ENCODE data around the gene MARK2. TPM values are rescaled to one million over a fixed set of nuclear protein-coding genes. Genes with fewer than 3 reads are reported as not detected.

The MARK2 gene
- total RNA-seq, 2 donors from 2014 or later: 32.2 to 33.9 TPM

- DNase-seq (peak in 1 of 4 donors; percentile 50), ATAC-seq (no peak)
- Histone ChIP-seq H3K9me3 (no peaks in the 10 kb centered on the region), H3K4me3 (no peak overlapping the region), H3K36me3 (replicated peaks in 1 of 2; ENCODE audit: insufficient read depth in 1 of 2, low read depth in 2 of 2) (peaks cover 22 to 47% of the 10 kb centered on the region in 2 donors), H3K4me1 (no peaks in the 10 kb centered on the region), H3K27ac (no peak overlapping the region), H3K27me3 (no peaks in the 10 kb centered on the region)
- WGBS, 2 donors: 82 to 94% methylated on average over 6 to 7 of the region's 7 CpGs
- TF ChIP-seq CTCF (IDR thresholded peaks at IDR 0.05) (peak in 5 of 7 experiments; percentile 5 to 25 (median 6)), POLR2A (IDR thresholded peaks at IDR 0.05) (no peak)
- intact Hi-C loops (cut with DNase I): no loop called here
Observed at GRCh38 chr11:63906585-63906984, 67.7 kb downstream of the MARK2 start.

- DNase-seq (no peak), ATAC-seq (no peak)
- TF ChIP-seq CTCF (IDR thresholded peaks at IDR 0.05) (no peak), POLR2A (IDR thresholded peaks at IDR 0.05) (no peak)
- Histone ChIP-seq H3K9me3 (no peaks in the 10 kb centered on the region), H3K27ac (no peak overlapping the region), H3K4me1 (no peaks in the 10 kb centered on the region), H3K27me3 (no peaks in the 10 kb centered on the region), H3K36me3 (replicated peaks in 1 of 2; ENCODE audit: insufficient read depth in 1 of 2, low read depth in 2 of 2) (peaks cover 20 to 46% of the 10 kb centered on the region in 2 donors), H3K4me3 (no peak overlapping the region)
- intact Hi-C loops (cut with DNase I): no loop called here
- WGBS, 2 donors: 83 to 84% methylated on average over 5 to 6 of the region's 6 CpGs
Observed at GRCh38 chr11:63907063-63907462, 68.2 kb downstream of the MARK2 start.

GRCh38 chr11:63907808-63908530 is 69.1 kb downstream of the MARK2 start:
- no peaks in the 10 kb centered on the region for H3K4me1 ChIP-seq
- intact Hi-C loops (cut with DNase I): no loop called here
- H3K9me3 ChIP-seq: no peaks in the 10 kb centered on the region
- no peak overlapping the region for H3K27ac ChIP-seq
- DNase-seq (no peak), ATAC-seq (no peak)
- 88 to 95% methylated on average over 13 to 21 of the region's 21 CpGs for WGBS, 2 donors
- TF ChIP-seq POLR2A (IDR thresholded peaks at IDR 0.05) (no peak), CTCF (IDR thresholded peaks at IDR 0.05) (no peak)
- peaks cover 11 to 37% of the 10 kb centered on the region in 2 donors for H3K36me3 ChIP-seq (replicated peaks in 1 of 2; ENCODE audit: insufficient read depth in 1 of 2, low read depth in 2 of 2)
- no peaks in the 10 kb centered on the region for H3K27me3 ChIP-seq
- no peak overlapping the region for H3K4me3 ChIP-seq

GRCh38 chr11:63908631-63909401 is 69.9 kb downstream of the MARK2 start:
- intact Hi-C loops (cut with DNase I): no loop called here
- H3K36me3 ChIP-seq (replicated peaks in 1 of 2; ENCODE audit: insufficient read depth in 1 of 2, low read depth in 2 of 2): peaks cover 4 to 28% of the 10 kb centered on the region in 2 donors

More at GRCh38 chr11:63908631-63909401, 69.9 kb downstream of the MARK2 start:
- Histone ChIP-seq H3K4me3 (no peak overlapping the region), H3K27me3 (no peaks in the 10 kb centered on the region), H3K4me1 (no peaks in the 10 kb centered on the region), H3K9me3 (no peaks in the 10 kb centered on the region), H3K27ac (no peak overlapping the region)
- DNase-seq (no peak), ATAC-seq (no peak)
- 89 to 91% methylated on average over 37 of the region's 46 CpGs for WGBS, 2 donors
- no peak for TF ChIP-seq CTCF (IDR thresholded peaks at IDR 0.05)
- TF ChIP-seq POLR2A (IDR thresholded peaks at IDR 0.05): no peak

Measured in body of pancreas (tissue), 4 donors.